Cardiac septum (tissue), 1 donor: ENCODE measurements around the gene AGO4. TPM values are rescaled to one million over a fixed set of nuclear protein-coding genes. Genes with fewer than 3 reads are reported as not detected.
"Not testable (repeated sequence)": the region's sequence is repeated elsewhere in the genome, so short reads cannot be mapped to it uniquely, and the experiment has no call there.

Experiments
- DNase-seq: peaks from one replicate; pipeline ENCODE4 v3.0.0-alpha.2; 2020; ENCODE audit warnings: low spot score
- intact Hi-C: fragments of 100-400 bp; cut with DNase I; formaldehyde crosslinking; loops from one replicate; pipeline ENCODE4 v1.14.0; 2022
- total RNA-seq: library from RNA; stranded (reverse); fragmentation: NEBNext Ultra II Directional; extraction: Animal tissue kit (Norgen Biotek cat#: 25700); gene quantifications from one replicate; pipeline ENCODE4 v1.2.1, GENCODE V29; 2021
- donor health status: DM: no; HTN: no; CAD: no.

AGO4 gene
- total RNA-seq, 1 donor from 2014 or later = 23.9 TPM

GRCh38 chr1:35809114-35810095 is 1.6 kb downstream of the AGO4 start:
- DNase-seq = no peak
- intact Hi-C loops = no loop called here

GRCh38 chr1:35810096-35810881 is 2.5 kb downstream of the AGO4 start:
- intact Hi-C loops = no loop called here
- no peak for DNase-seq

- DNase-seq, intact Hi-C loops: not testable (repeated sequence)
Observed at GRCh38 chr1:35812754-35813153, 4.9 kb downstream of the AGO4 start.

- DNase-seq = no peak
- intact Hi-C loops = no loop called here
Observed at GRCh38 chr1:35825255-35825654, 17.4 kb downstream of the AGO4 start.

- DNase-seq = no peak
- intact Hi-C loops = no loop called here
Observed at GRCh38 chr1:35832276-35832905, 24.6 kb downstream of the AGO4 start.

GRCh38 chr1:35833395-35833794 is 25.6 kb downstream of the AGO4 start:
- no peak for DNase-seq

GRCh38 chr1:35834218-35834617 is 26.4 kb downstream of the AGO4 start:
- intact Hi-C loops = no loop called here
- DNase-seq = no peak

More at GRCh38 chr1:35833395-35833794, 25.6 kb downstream of the AGO4 start:
- intact Hi-C loops = no loop called here

- no peak for DNase-seq
- intact Hi-C loops = no loop called here
Observed at GRCh38 chr1:35835398-35835797, 27.6 kb downstream of the AGO4 start.

- DNase-seq = no peak
- intact Hi-C loops = no loop called here
Observed at GRCh38 chr1:35836734-35837133, 28.9 kb downstream of the AGO4 start.

GRCh38 chr1:35838693-35839245 is 31.0 kb downstream of the AGO4 start:
- intact Hi-C loops = no loop called here

GRCh38 chr1:35844826-35845225 is 37.0 kb downstream of the AGO4 start:
- intact Hi-C loops = no loop called here
- no peak for DNase-seq

More at GRCh38 chr1:35838693-35839245, 31.0 kb downstream of the AGO4 start:
- DNase-seq = no peak

GRCh38 chr1:35845766-35846165 is 38.0 kb downstream of the AGO4 start:
- no peak for DNase-seq
- intact Hi-C loops = no loop called here

- no peak for DNase-seq
- intact Hi-C loops = no loop called here
Observed at GRCh38 chr1:35847935-35848565, 40.2 kb downstream of the AGO4 start.

- intact Hi-C loops = no loop called here
- no peak for DNase-seq
Observed at GRCh38 chr1:35850051-35850450, 42.2 kb downstream of the AGO4 start.

- intact Hi-C loops = no loop called here
Observed at GRCh38 chr1:35850716-35851115, 42.9 kb downstream of the AGO4 start.

GRCh38 chr1:35851132-35851869 is 43.5 kb downstream of the AGO4 start:
- no peak for DNase-seq
- intact Hi-C loops = no loop called here

More at GRCh38 chr1:35850716-35851115, 42.9 kb downstream of the AGO4 start:
- no peak for DNase-seq

- intact Hi-C loops = no loop called here
Observed at GRCh38 chr1:35852241-35852640, 44.4 kb downstream of the AGO4 start.

GRCh38 chr1:35854989-35855700 is 47.3 kb downstream of the AGO4 start:
- intact Hi-C loops = no loop called here
- no peak for DNase-seq

More at GRCh38 chr1:35852241-35852640, 44.4 kb downstream of the AGO4 start:
- DNase-seq = no peak
